Forelimb muscle (tissue), 1 donor: ENCODE results near the gene CRADD. TPM values are rescaled to one million over a fixed set of nuclear protein-coding genes. Genes with fewer than 3 reads are reported as not detected.
"Not testable (repeated sequence)": the region's sequence is repeated elsewhere in the genome, so short reads cannot be mapped to it uniquely, and the experiment has no call there.

ENCODE experiments used
- DNase-seq: peaks from one replicate; pipeline ENCODE4 v3.0.0-alpha.2; 2013; ENCODE audit warnings: low read depth
- polyA plus RNA-seq: library from polyadenylated mRNA; unstranded; fragments of 120-200 nt; gene quantifications from one replicate; pipeline ENCODE4 v1.2.1, GENCODE V29; 2013; ENCODE audit not compliant: insufficient read length

The CRADD gene
- polyA plus RNA-seq, 1 donor, result 13.7 TPM

GRCh38 chr12:93929081-93929480 is 251.9 kb downstream of the CRADD start:
- DNase-seq, result not testable (repeated sequence)

- DNase-seq, result no peak
These were observed 260.6 kb downstream of the CRADD start for GRCh38 chr12:93937812-93938211.

GRCh38 chr12:93938317-93938716 is 261.1 kb downstream of the CRADD start:
- no peak for DNase-seq

GRCh38 chr12:93938931-93939330 is 261.8 kb downstream of the CRADD start:
- no peak for DNase-seq

- no peak for DNase-seq
These were observed 262.6 kb downstream of the CRADD start for GRCh38 chr12:93939641-93940325.

- no peak for DNase-seq
These were observed 266.6 kb downstream of the CRADD start for GRCh38 chr12:93943780-93944179.

- DNase-seq, result no peak
These were observed 267.0 kb downstream of the CRADD start for GRCh38 chr12:93944201-93944600.

Other genes with a start within 250 kb of the CRADD start
- gene UBE2N, start 235.4 kb upstream of the CRADD start, polyA plus RNA-seq, result 92.0 TPM
- gene MRPL42, start 209.9 kb upstream of the CRADD start, polyA plus RNA-seq, result 40.6 TPM
- 14.8 TPM for gene SOCS2, start 104.7 kb upstream of the CRADD start, polyA plus RNA-seq